ENCODE results near the gene RP9.

GRCh38 chr7:33087858-33088257 is 21.3 kb downstream of the RP9 start:
- no peak for TF ChIP-seq POLR2A (IDR thresholded peaks at IDR 0.05)
- no peak for TF ChIP-seq CTCF (IDR thresholded peaks at IDR 0.05)

Measured in right lobe of liver (tissue), 4 donors.